Tibial nerve (tissue), 4 donors: ENCODE results near the gene CD1E. TPM values are rescaled to one million over a fixed set of nuclear protein-coding genes. Genes with fewer than 3 reads are reported as not detected.

Experiments used
- DNase-seq, 2 donors: peaks; one replicate each; pipeline ENCODE4 v3.0.0-alpha.2; 2019; ENCODE audit warnings: low spot score in 2 of 2
- H3K27ac ChIP-seq, 4 donors: fragments of 200-600 bp; sonication (generic) in 3 of 4; one replicate each; pipeline ENCODE4 v1.5.1; 2017 to 2019; ENCODE audit warnings: mild to moderate bottlenecking in 1 of 4
- H3K27me3 ChIP-seq, 2 donors: fragments of 200-600 bp; sonication (generic) in 1 of 2; one replicate each; pipeline versions ENCODE4 v1.5.1 to v1.6.0; 2017 to 2019
- H3K36me3 ChIP-seq, 3 donors: fragments of 200-600 bp; sonication (generic); one replicate each; pipeline ENCODE4 v1.5.1; 2018 to 2019
- H3K4me1 ChIP-seq, 4 donors: fragments of 200-600 bp; sonication (generic) in 3 of 4; one replicate each; pipeline ENCODE4 v1.5.1; 2017 to 2019
- H3K4me3 ChIP-seq, 4 donors: fragments of 200-600 bp; sonication (generic) in 3 of 4; one replicate each; pipeline ENCODE4 v1.5.1; 2017 to 2019; ENCODE audit warnings: mild to moderate bottlenecking in 1 of 4, moderate library complexity in 1 of 4
- H3K9me3 ChIP-seq, 4 donors: fragments of 200-600 bp; sonication (generic) in 3 of 4; one replicate each; pipeline ENCODE4 v1.5.1; 2017 to 2019
- CTCF ChIP-seq, 5 experiments: fragments of 200-600 bp in 3 of 5; fragments of 450-650 bp in 2 of 5; sonication (generic) in 3 of 5; IDR thresholded peaks; one replicate each; pipeline ENCODE4 v1.5.1; 2016 to 2019; ENCODE audit warnings: antibody characterized with exemption in 5 of 5, mild to moderate bottlenecking in 3 of 5, moderate library complexity in 2 of 5
- EP300 ChIP-seq, 2 donors: sonication (generic); formaldehyde crosslinking; IDR thresholded peaks; one replicate each; pipeline ENCODE4 v1.6.1; 2017; ENCODE audit warnings: antibody characterized with exemption in 2 of 2, mild to moderate bottlenecking in 1 of 2
- POLR2A ChIP-seq, 2 donors: fragments of 450-650 bp; IDR thresholded peaks; one replicate each; pipeline ENCODE4 v1.6.1; 2017; ENCODE audit warnings: antibody characterized with exemption in 2 of 2, mild to moderate bottlenecking in 2 of 2, moderate library complexity in 2 of 2
- WGBS, 2 donors: methylation state at CpG; one replicate each; pipeline ENCODE4 v1.1.5; 2018; 5-methylcytosine and 5-hydroxymethylcytosine counted together
- total RNA-seq, 4 donors: library from RNA; depleted of rRNA; stranded (reverse); fragments of >200 nt; gene quantifications; one replicate each; pipeline ENCODE4 v1.1.0, GENCODE V29; 2016

The CD1E gene
- total RNA-seq, 4 donors from 2014 or later, result 1.4 TPM; not detected in 3

GRCh38 chr1:158400871-158401270 lies 47.2 kb downstream of the CD1E start:
- Histone ChIP-seq H3K9me3 (no peaks in the 10 kb centered on the region), H3K27ac (no peak overlapping the region), H3K36me3 (no peaks in the 10 kb centered on the region), H3K27me3 (no peaks in the 10 kb centered on the region), H3K4me3 (no peak overlapping the region), H3K4me1 (no peaks in the 10 kb centered on the region)
- WGBS, 2 donors, result 86 to 88% methylated on average over 3 of the region's 3 CpGs
- TF ChIP-seq POLR2A (IDR thresholded peaks at IDR 0.05) (no peak), CTCF (IDR thresholded peaks at IDR 0.05) (no peak), EP300 (IDR thresholded peaks at IDR 0.05) (no peak)
- DNase-seq, result no peak

GRCh38 chr1:158407092-158407491 lies 53.4 kb downstream of the CD1E start:
- no peak overlapping the region for H3K4me3 ChIP-seq
- WGBS, 2 donors, result 86 to 92% methylated on average over 5 of the region's 5 CpGs
- TF ChIP-seq CTCF (IDR thresholded peaks at IDR 0.05) (no peak), POLR2A (IDR thresholded peaks at IDR 0.05) (no peak), EP300 (IDR thresholded peaks at IDR 0.05) (no peak)

More at GRCh38 chr1:158407092-158407491, 53.4 kb downstream of the CD1E start:
- no peak overlapping the region for H3K27ac ChIP-seq
- H3K27me3 ChIP-seq, result no peaks in the 10 kb centered on the region
- H3K4me1 ChIP-seq, result no peaks in the 10 kb centered on the region
- DNase-seq, result no peak
- no peaks in the 10 kb centered on the region for H3K36me3 ChIP-seq
- no peaks in the 10 kb centered on the region for H3K9me3 ChIP-seq

Other genes with a start within 250 kb of the CD1E start
- 1 to 10 TPM in 3 of 4 donors, under 1 TPM in 1; 0.63 to 4.2 (median 2.2) TPM for gene CD1D, start 173.0 kb upstream of the CD1E start, total RNA-seq
- not detected for gene CD1A, start 99.5 kb upstream of the CD1E start, total RNA-seq
- 1 to 10 TPM in 2 of 4 donors, not detected in 2; 2.2 to 2.5 TPM for gene CD1C, start 64.0 kb upstream of the CD1E start, total RNA-seq
- not detected for gene CD1B, start 22.4 kb upstream of the CD1E start, total RNA-seq
- gene OR10T2, start 45.6 kb downstream of the CD1E start, total RNA-seq, result not detected
- gene OR10K2, start 72.3 kb downstream of the CD1E start, total RNA-seq, result not detected
- gene OR10K1, start 107.9 kb downstream of the CD1E start, total RNA-seq, result not detected
- gene OR10R2, start 118.3 kb downstream of the CD1E start, total RNA-seq, result not detected
- gene OR6Y1, start 200.5 kb downstream of the CD1E start, total RNA-seq, result not detected
- not detected for gene OR6P1, start 216.7 kb downstream of the CD1E start, total RNA-seq
- not detected for gene OR10X1, start 226.0 kb downstream of the CD1E start, total RNA-seq